ENCODE data around the gene ZNF362. TPM values are rescaled to one million over a fixed set of nuclear protein-coding genes. Genes with fewer than 3 reads are reported as not detected.
"Not testable (repeated sequence)": the region's sequence is repeated elsewhere in the genome, so short reads cannot be mapped to it uniquely, and the experiment has no call there.

The ZNF362 gene
- total RNA-seq, 2 donors from 2014 or later, result 25.3 to 55.4 TPM

DNA sequence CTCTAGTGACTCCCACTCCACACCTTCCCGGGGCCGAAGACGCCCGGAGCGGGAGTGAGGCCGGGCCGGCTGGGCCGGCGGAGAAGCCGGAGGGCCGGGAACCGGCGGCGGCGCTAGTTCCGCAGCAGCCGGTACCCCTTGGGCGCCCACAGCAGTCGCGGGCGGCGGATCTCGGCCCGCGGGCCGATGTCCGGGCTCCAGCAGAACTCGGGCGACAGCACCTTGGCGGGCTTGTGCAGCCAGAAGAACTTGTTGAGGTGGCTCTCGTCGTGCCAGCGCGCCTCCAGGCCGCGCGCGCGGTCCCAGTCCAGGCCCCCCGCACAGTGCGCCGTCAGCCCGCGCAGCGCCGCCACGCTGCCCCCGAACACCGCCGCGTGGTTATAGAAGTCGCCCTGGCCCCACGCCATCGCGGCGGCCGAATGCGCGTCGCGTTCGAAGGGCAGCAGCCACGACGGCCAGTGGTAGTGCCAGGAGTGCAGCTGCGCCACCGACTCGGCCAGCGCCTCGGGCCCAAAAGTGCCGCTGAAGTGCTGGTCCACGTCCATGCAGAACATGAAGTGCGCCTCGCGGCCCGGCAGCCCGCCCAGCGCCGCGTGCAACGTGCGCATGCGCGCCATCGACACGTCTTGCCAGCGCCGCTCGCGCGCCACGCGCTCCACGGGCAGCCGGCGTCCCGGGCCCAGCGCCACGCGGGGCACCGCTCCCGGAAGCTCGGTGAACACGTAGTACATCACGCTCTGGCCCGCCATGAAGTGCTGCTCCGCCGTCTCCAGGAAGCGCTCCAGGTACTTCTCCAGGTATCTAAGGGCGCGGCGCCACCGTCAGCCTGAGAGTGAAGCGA lies 50.6 kb downstream of the ZNF362 start:
- Histone ChIP-seq H3K36me3 (no peaks in the 10 kb centered on the region), H3K27me3 (replicated peaks; ENCODE audit: insufficient read depth) (no peaks in the 10 kb centered on the region), H3K9me3 (no peaks in the 10 kb centered on the region), H3K4me1 (ENCODE audit: control insufficient read depth in 1 of 2, low read depth in 2 of 2) (peaks cover 3 to 12% of the 10 kb centered on the region in 2 donors), H3K4me3 (peak overlapping the region; percentile 60), H3K27ac (no peak overlapping the region)
- TF ChIP-seq, protein P1, sequence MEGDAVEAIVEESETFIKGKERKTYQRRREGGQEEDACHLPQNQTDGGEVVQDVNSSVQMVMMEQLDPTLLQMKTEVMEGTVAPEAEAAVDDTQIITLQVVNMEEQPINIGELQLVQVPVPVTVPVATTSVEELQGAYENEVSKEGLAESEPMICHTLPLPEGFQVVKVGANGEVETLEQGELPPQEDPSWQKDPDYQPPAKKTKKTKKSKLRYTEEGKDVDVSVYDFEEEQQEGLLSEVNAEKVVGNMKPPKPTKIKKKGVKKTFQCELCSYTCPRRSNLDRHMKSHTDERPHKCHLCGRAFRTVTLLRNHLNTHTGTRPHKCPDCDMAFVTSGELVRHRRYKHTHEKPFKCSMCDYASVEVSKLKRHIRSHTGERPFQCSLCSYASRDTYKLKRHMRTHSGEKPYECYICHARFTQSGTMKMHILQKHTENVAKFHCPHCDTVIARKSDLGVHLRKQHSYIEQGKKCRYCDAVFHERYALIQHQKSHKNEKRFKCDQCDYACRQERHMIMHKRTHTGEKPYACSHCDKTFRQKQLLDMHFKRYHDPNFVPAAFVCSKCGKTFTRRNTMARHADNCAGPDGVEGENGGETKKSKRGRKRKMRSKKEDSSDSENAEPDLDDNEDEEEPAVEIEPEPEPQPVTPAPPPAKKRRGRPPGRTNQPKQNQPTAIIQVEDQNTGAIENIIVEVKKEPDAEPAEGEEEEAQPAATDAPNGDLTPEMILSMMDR (IDR thresholded peaks at IDR 0.05), result no peak
- no peak for DNase-seq (ENCODE audit: low spot score)
- ATAC-seq (ENCODE audit: insufficient number of reproducible peaks, low FRiP score, low read depth), result no peak

DNA sequence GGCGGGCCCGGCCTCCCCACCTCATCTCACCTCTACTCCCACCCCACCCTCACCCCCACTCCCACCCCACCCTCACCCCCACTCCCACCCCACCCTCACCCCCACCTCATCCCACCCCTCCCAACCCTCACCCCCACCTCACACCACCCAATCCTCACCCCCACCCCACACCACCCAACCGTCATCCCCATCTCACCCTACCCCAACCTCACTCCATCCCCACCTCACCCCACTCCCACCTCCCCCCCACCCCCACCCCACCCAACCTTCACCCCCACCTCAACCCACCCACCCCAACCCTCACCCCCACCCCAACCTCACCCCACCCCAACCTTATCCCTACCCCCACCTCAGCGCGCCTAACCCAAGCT lies 51.2 kb downstream of the ZNF362 start:
- no peaks in the 10 kb centered on the region for H3K36me3 ChIP-seq
- H3K27me3 ChIP-seq (replicated peaks; ENCODE audit: insufficient read depth), result no peaks in the 10 kb centered on the region
- TF ChIP-seq, protein P1 (IDR thresholded peaks at IDR 0.05), result no peak
- no peak overlapping the region for H3K27ac ChIP-seq
- no peaks in the 10 kb centered on the region for H3K9me3 ChIP-seq
- H3K4me1 ChIP-seq (ENCODE audit: control insufficient read depth in 1 of 2, low read depth in 2 of 2), result peaks cover 3 to 12% of the 10 kb centered on the region in 2 donors
- ATAC-seq (ENCODE audit: insufficient number of reproducible peaks, low FRiP score, low read depth) (no peak), DNase-seq (ENCODE audit: low spot score) (no peak)
- no peak overlapping the region for H3K4me3 ChIP-seq

- not testable (repeated sequence) for H3K4me3 ChIP-seq; H3K27me3 ChIP-seq (replicated peaks; ENCODE audit: insufficient read depth); H3K36me3 ChIP-seq; H3K27ac ChIP-seq; ATAC-seq (ENCODE audit: insufficient number of reproducible peaks, low FRiP score, low read depth); H3K9me3 ChIP-seq; DNase-seq (ENCODE audit: low spot score)
- peaks cover 3 to 12% of the 10 kb centered on the region in 2 donors for H3K4me1 ChIP-seq (ENCODE audit: control insufficient read depth in 1 of 2, low read depth in 2 of 2)
Observed at GRCh38 chr1:33309351-33309750, 53.1 kb downstream of the ZNF362 start.

- Histone ChIP-seq H3K9me3 (no peaks in the 10 kb centered on the region), H3K36me3 (no peaks in the 10 kb centered on the region), H3K27ac (no peak overlapping the region), H3K27me3 (replicated peaks; ENCODE audit: insufficient read depth) (no peaks in the 10 kb centered on the region), H3K4me1 (ENCODE audit: control insufficient read depth in 1 of 2, low read depth in 2 of 2) (peaks cover 3 to 12% of the 10 kb centered on the region in 2 donors), H3K4me3 (no peak overlapping the region)
- no peak for ATAC-seq (ENCODE audit: insufficient number of reproducible peaks, low FRiP score, low read depth)
- TF ChIP-seq, protein P1 (IDR thresholded peaks at IDR 0.05), result no peak
- DNase-seq (ENCODE audit: low spot score), result no peak
Observed at GRCh38 chr1:33310702-33311101, 54.4 kb downstream of the ZNF362 start.

GRCh38 chr1:33311706-33312412 lies 55.6 kb downstream of the ZNF362 start:
- TF ChIP-seq, protein P1 (IDR thresholded peaks at IDR 0.05), result no peak
- H3K27me3 ChIP-seq (replicated peaks; ENCODE audit: insufficient read depth), result no peaks in the 10 kb centered on the region
- H3K4me1 ChIP-seq (ENCODE audit: control insufficient read depth in 1 of 2, low read depth in 2 of 2), result peaks cover under 1 to 4% of the 10 kb centered on the region in 2 donors
- ATAC-seq (ENCODE audit: insufficient number of reproducible peaks, low FRiP score, low read depth) (no peak), DNase-seq (ENCODE audit: low spot score) (no peak)
- no peaks in the 10 kb centered on the region for H3K9me3 ChIP-seq
- H3K27ac ChIP-seq, result no peak overlapping the region
- no peaks in the 10 kb centered on the region for H3K36me3 ChIP-seq
- H3K4me3 ChIP-seq, result no peak overlapping the region

Data from thoracic aorta (tissue), 2 donors.